ENCODE results near the gene SLC22A14.

The SLC22A14 gene

GRCh38 chr3:38264353-38264771 is 17.7 kb upstream of the SLC22A14 start:
- FAIRE-seq, result no peak
- TF ChIP-seq CTCF (IDR thresholded peaks at IDR 0.05; ENCODE audit: insufficient read depth, missing control alignments), result no peak

GRCh38 chr3:38264779-38265178 is 17.3 kb upstream of the SLC22A14 start:
- no peak for TF ChIP-seq CTCF (IDR thresholded peaks at IDR 0.05; ENCODE audit: insufficient read depth, missing control alignments)
- FAIRE-seq, result no peak
- no peak for DNase-seq (ENCODE audit: insufficient read length, low spot score)

More at GRCh38 chr3:38264353-38264771, 17.7 kb upstream of the SLC22A14 start:
- DNase-seq (ENCODE audit: insufficient read length, low spot score), result no peak

- FAIRE-seq (no peak), DNase-seq (ENCODE audit: insufficient read length, low spot score) (no peak)
- no peak for TF ChIP-seq CTCF (IDR thresholded peaks at IDR 0.05; ENCODE audit: insufficient read depth, missing control alignments)
These were observed 16.3 kb upstream of the SLC22A14 start, which contains the start of gene SLC22A13 for GRCh38 chr3:38265604-38266307. SLC22A13 (plus strand) TSS chr3:38265812; CDS start chr3:38265861, 49 bp downstream.

- TF ChIP-seq CTCF (IDR thresholded peaks at IDR 0.05; ENCODE audit: insufficient read depth, missing control alignments), result no peak
- no peak for FAIRE-seq
- no peak for DNase-seq (ENCODE audit: insufficient read length, low spot score)
These were observed 15.3 kb upstream of the SLC22A14 start for GRCh38 chr3:38266810-38267209.

- FAIRE-seq (no peak), DNase-seq (ENCODE audit: insufficient read length, low spot score) (no peak)
- TF ChIP-seq CTCF (IDR thresholded peaks at IDR 0.05; ENCODE audit: insufficient read depth, missing control alignments), result no peak
These were observed 14.4 kb upstream of the SLC22A14 start for GRCh38 chr3:38267662-38268061.

- FAIRE-seq (no peak), DNase-seq (ENCODE audit: insufficient read length, low spot score) (no peak)
These were observed 14.0 kb upstream of the SLC22A14 start for GRCh38 chr3:38268087-38268486.

More at GRCh38 chr3:38268087-38268486, 14.0 kb upstream of the SLC22A14 start:
- no peak for TF ChIP-seq CTCF (IDR thresholded peaks at IDR 0.05; ENCODE audit: insufficient read depth, missing control alignments)
